GM12878 (cell line): ENCODE results near the gene AOC3. TPM values are rescaled to one million over a fixed set of nuclear protein-coding genes. Genes with fewer than 3 reads are reported as not detected.

Experiments used
- ATAC-seq: fragments of 200-7000 bp; cut with Tn5 transposase; 3 replicates; pipeline ENCODE4 v1.9.1; 2020; ENCODE audit warnings: mild to moderate bottlenecking, moderate library complexity
- Bru-seq: library from RNA; stranded (reverse); fragments of 400-500 nt; gene quantifications from one replicate; lab custom pipeline; 2021; lab: Mats Ljungman, UMichigan
- BruChase-seq, 2 experiments: library from RNA; stranded (reverse); fragments of 400-500 nt; gene quantifications; one replicate each; lab custom pipeline; 2021; lab: Mats Ljungman, UMichigan
- BruUV-seq: library from RNA; stranded (reverse); fragments of 400-500 nt; replicated peaks from 2 replicates; lab custom pipeline; 2021; lab: Mats Ljungman, UMichigan
- CTCF ChIA-PET: fragments of 300-600 bp; sonication (Branson Sonifier 250); formaldehyde crosslinking; extraction: SDS; loops from one replicate; lab custom pipeline; 2021; ENCODE audit warnings: inconsistent platforms; lab: Yijun Ruan, JAX
- POLR2A ChIA-PET: fragments of 350-600 bp; formaldehyde crosslinking; extraction: SDS; loops from one replicate; lab custom pipeline; 2021; ENCODE audit warnings: inconsistent platforms; lab: Charles Lee
- RAD21 ChIA-PET: fragments of 300-600 bp; sonication (Branson Sonifier 250); formaldehyde crosslinking; loops from one replicate; lab custom pipeline; 2023; ENCODE audit warnings: antibody characterized with exemption; ENCODE audit not compliant: unreplicated experiment; lab: Charles Lee
- SMC1A ChIA-PET: fragments of 300-600 bp; sonication (Branson Sonifier 250); formaldehyde crosslinking; loops from one replicate; lab custom pipeline; 2023; ENCODE audit not compliant: unreplicated experiment, uncharacterized antibody; lab: Charles Lee
- DNase-seq: peaks from one replicate; pipeline ENCODE4 v3.0.0-alpha.2; 2011; ENCODE audit warnings: low read depth, low spot score
- FAIRE-seq: peaks from 3 replicates; lab custom pipeline; 2011; peaks lifted over from hg19 to GRCh38; lab: Jason Lieb, UNC
- H2AFZ ChIP-seq: 2 replicates; pipeline ENCODE4 v1.6.0; 2011; ENCODE audit warnings: low read depth, low read length, control low read depth; ENCODE audit not compliant: control insufficient read depth
- H3K27ac ChIP-seq: 2 replicates; pipeline ENCODE4 v1.5.1; 2011; ENCODE audit warnings: control low read depth; ENCODE audit not compliant: control insufficient read depth, insufficient read depth
- H3K27me3 ChIP-seq, 2 experiments: replicated peaks in 1 of 2; 2 replicates each; pipeline versions ENCODE4 v1.6.0 to v1.6.1; 2011; ENCODE audit warnings: low read length in 1 of 2; ENCODE audit not compliant: control insufficient read depth in 2 of 2, insufficient read depth in 2 of 2
- H3K36me3 ChIP-seq, 2 experiments: 2 replicates each; pipeline ENCODE4 v1.5.1; 2011; ENCODE audit warnings: low read length in 1 of 2; ENCODE audit not compliant: control insufficient read depth in 2 of 2, insufficient read depth in 2 of 2
- H3K4me1 ChIP-seq: 2 replicates; pipeline ENCODE4 v1.6.1; 2011; ENCODE audit warnings: mild to moderate bottlenecking, low read length, moderate library complexity, mixed read lengths; ENCODE audit not compliant: control insufficient read depth, insufficient read depth
- H3K4me2 ChIP-seq: 2 replicates; pipeline ENCODE4 v1.6.0; 2011; ENCODE audit warnings: control low read depth; ENCODE audit not compliant: control insufficient read depth, insufficient read depth
- H3K4me3 ChIP-seq: fragments of 200-600 bp; sonication (generic); 2 replicates; pipeline ENCODE4 v1.5.1; 2016
- H3K79me2 ChIP-seq: 2 replicates; pipeline ENCODE4 v1.6.0; 2011; ENCODE audit warnings: low read length; ENCODE audit not compliant: control insufficient read depth, insufficient read depth
- H3K9ac ChIP-seq: 2 replicates; pipeline ENCODE4 v1.8.0; 2011; ENCODE audit warnings: low read length, control low read depth, mixed read lengths; ENCODE audit not compliant: control insufficient read depth, insufficient read depth
- H3K9me3 ChIP-seq: replicated peaks from 3 replicates; pipeline ENCODE4 v1.5.1; 2011; ENCODE audit warnings: mild to moderate bottlenecking, low read length; ENCODE audit not compliant: control insufficient read depth, insufficient read depth
- H4K20me1 ChIP-seq: 2 replicates; pipeline ENCODE4 v1.6.0; 2011; ENCODE audit not compliant: control insufficient read depth, insufficient read depth
- CBX3 ChIP-seq: fragments of 200-600 bp; sonication (generic); IDR thresholded peaks from 2 replicates; pipeline ENCODE4 v1.6.1; 2016; ENCODE audit warnings: low read depth, borderline replicate concordance
- NFYA ChIP-seq: IDR thresholded peaks from 2 replicates; pipeline ENCODE4 v1.6.1; 2011; ENCODE audit warnings: low read depth, mild to moderate bottlenecking, low read length, improper control_type of control experiment, borderline replicate concordance
- NFYB ChIP-seq: IDR thresholded peaks from 2 replicates; pipeline ENCODE4 v1.6.1; 2011; ENCODE audit warnings: low read depth, mild to moderate bottlenecking, low read length, improper control_type of control experiment, moderate library complexity; ENCODE audit not compliant: insufficient read depth
- PAX8 ChIP-seq: fragments of 450-650 bp; IDR thresholded peaks from 2 replicates; pipeline ENCODE4 v1.6.1; 2017; ENCODE audit warnings: mild to moderate bottlenecking, moderate library complexity
- RBBP5 ChIP-seq: fragments of 200-600 bp; sonication (generic); conservative IDR thresholded peaks from 2 replicates; pipeline ENCODE4 v1.6.1; 2016
- SIX5 ChIP-seq: IDR thresholded peaks from 2 replicates; pipeline ENCODE4 v1.6.1; 2011; ENCODE audit warnings: mild to moderate bottlenecking, low read depth, low read length, moderate library complexity; ENCODE audit not compliant: severe bottlenecking
- SMAD5 ChIP-seq: IDR thresholded peaks from 2 replicates; pipeline ENCODE4 v1.6.1; 2016; ENCODE audit warnings: antibody characterized with exemption, low read depth
- SRF ChIP-seq, 2 experiments: IDR thresholded peaks; 2 replicates each; pipeline ENCODE4 v1.6.1; 2011; ENCODE audit warnings: low read depth in 2 of 2, low read length in 2 of 2, mild to moderate bottlenecking in 1 of 2, moderate library complexity in 1 of 2
- SUPT20H ChIP-seq: IDR thresholded peaks from 2 replicates; pipeline ENCODE4 v1.6.1; 2011; ENCODE audit warnings: low read depth, mild to moderate bottlenecking, low read length, moderate library complexity, borderline replicate concordance; ENCODE audit not compliant: control insufficient read depth
- WRNIP1 ChIP-seq: IDR thresholded peaks from 2 replicates; pipeline ENCODE4 v1.6.1; 2011; ENCODE audit warnings: low read depth, low read length, improper control_type of control experiment, borderline replicate concordance
- WGBS: methylation state at CpG from one replicate; pipeline ENCODE4 v1.1.6; 2016; ENCODE audit warnings: low lambda C conversion rate; ENCODE audit not compliant: insufficient replicate concordance, insufficient coverage; ENCODE audit errors: missing lambda C conversion rate; 5-methylcytosine and 5-hydroxymethylcytosine counted together
- in situ Hi-C: fragments of 300-500 bp; cut with MboI; formaldehyde crosslinking; loops from 9 replicates; pipeline ENCODE4 v1.14.3; 2018; ENCODE audit warnings: mixed read lengths
- intact Hi-C: fragments of 100-400 bp; cut with micrococcal nuclease; formaldehyde crosslinking; loops from one replicate; pipeline ENCODE4 v1.14.2; 2022; ENCODE audit not compliant: unreplicated experiment
- long read RNA-seq, 2 experiments: library from polyadenylated mRNA; unstranded; transcript quantifications; one replicate each; pipeline ENCODE4 v2.0.0, GENCODE V29; 2019 to 2020
- polyA minus RNA-seq, 3 experiments: library from RNA; depleted of rRNA, polyadenylated mRNA; stranded (reverse); fragments of >200 nt; gene quantifications; 2 replicates each; pipeline ENCODE4 v1.2.3, GENCODE V29; 2011
- polyA plus RNA-seq, 11 experiments: library from polyadenylated mRNA; depleted of rRNA in 4 of 11; unstranded in 6 of 11; stranded (reverse) in 5 of 11; fragments of >200 nt; fragmentation: Nextera tagmentation in 4 of 11; fragmentation: Illumina TruSeq in 1 of 11; extraction: Ambion mirVana in 4 of 11; extraction: Trizol in 1 of 11; gene quantifications; 1 replicate in 1 of 11; 2 replicates in 10 of 11; pipeline versions ENCODE4 v1.2.1 to v1.2.3, GENCODE V29; 2011 to 2016; ENCODE audit warnings: inconsistent platforms in 2 of 11, missing spikeins in 2 of 11, low read depth in 1 of 11
- total RNA-seq, 4 experiments: library from RNA; depleted of rRNA in 3 of 4; stranded (reverse); fragments of >200 nt in 3 of 4; fragmentation: Illumina TruSeq in 1 of 4; extraction: Trizol in 1 of 4; gene quantifications; 2 replicates each; pipeline versions ENCODE4 v1.2.1 to v1.2.3, GENCODE V29; 2013 to 2021

AOC3 gene, protein sequence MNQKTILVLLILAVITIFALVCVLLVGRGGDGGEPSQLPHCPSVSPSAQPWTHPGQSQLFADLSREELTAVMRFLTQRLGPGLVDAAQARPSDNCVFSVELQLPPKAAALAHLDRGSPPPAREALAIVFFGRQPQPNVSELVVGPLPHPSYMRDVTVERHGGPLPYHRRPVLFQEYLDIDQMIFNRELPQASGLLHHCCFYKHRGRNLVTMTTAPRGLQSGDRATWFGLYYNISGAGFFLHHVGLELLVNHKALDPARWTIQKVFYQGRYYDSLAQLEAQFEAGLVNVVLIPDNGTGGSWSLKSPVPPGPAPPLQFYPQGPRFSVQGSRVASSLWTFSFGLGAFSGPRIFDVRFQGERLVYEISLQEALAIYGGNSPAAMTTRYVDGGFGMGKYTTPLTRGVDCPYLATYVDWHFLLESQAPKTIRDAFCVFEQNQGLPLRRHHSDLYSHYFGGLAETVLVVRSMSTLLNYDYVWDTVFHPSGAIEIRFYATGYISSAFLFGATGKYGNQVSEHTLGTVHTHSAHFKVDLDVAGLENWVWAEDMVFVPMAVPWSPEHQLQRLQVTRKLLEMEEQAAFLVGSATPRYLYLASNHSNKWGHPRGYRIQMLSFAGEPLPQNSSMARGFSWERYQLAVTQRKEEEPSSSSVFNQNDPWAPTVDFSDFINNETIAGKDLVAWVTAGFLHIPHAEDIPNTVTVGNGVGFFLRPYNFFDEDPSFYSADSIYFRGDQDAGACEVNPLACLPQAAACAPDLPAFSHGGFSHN
- 3.4 and 4.3 TPM in 2 replicates for total RNA-seq (2013; cell fraction: nucleolus; rRNA removed)
- total RNA-seq (2014; rRNA removed), result 0.11 and 0.44 TPM in 2 replicates
- 0.09 and 0.28 TPM in 2 replicates for total RNA-seq (2014; rRNA removed; fragmentation: Illumina TruSeq; extraction: Trizol)
- total RNA-seq (2021), result 0.56 and 0.80 TPM in 2 replicates
- 0.59 TPM for polyA plus RNA-seq (2011; ENCODE audit: low read depth)
- 0.82 and 0.83 TPM in 2 replicates for polyA plus RNA-seq (2011; rRNA removed)
- 0.70 TPM in 2 replicates for polyA plus RNA-seq (2011; cell fraction: cytosol; rRNA removed)
- 7.2 and 7.8 TPM in 2 replicates for polyA plus RNA-seq (2011; cell fraction: nucleus; rRNA removed)
- 0.24 and 0.27 TPM in 2 replicates for polyA plus RNA-seq (2012)
- 0.48 and 0.55 TPM in 2 replicates for polyA plus RNA-seq (2014; fragmentation: Illumina TruSeq; extraction: Trizol)
- under 1 TPM in 1 of 2 experiments, not detected in 1; 0.02 TPM for polyA plus RNA-seq (2014; fragmentation: Nextera tagmentation; extraction: Ambion mirVana)
- polyA plus RNA-seq (2014; rRNA removed), result 0.81 and 0.91 TPM in 2 replicates
- polyA plus RNA-seq (2016; fragmentation: Nextera tagmentation; extraction: Ambion mirVana), result under 1 TPM in 1 of 2 experiments, not detected in 1; 0.20 TPM
- polyA minus RNA-seq (2011; rRNA and poly(A)+ RNA removed), result 0.31 and 0.44 TPM in 2 replicates
- not detected in 2 replicates for polyA minus RNA-seq (2011; cell fraction: cytosol; rRNA and poly(A)+ RNA removed)
- 0.97 and 1.5 TPM in 2 replicates for polyA minus RNA-seq (2011; cell fraction: nucleus; rRNA and poly(A)+ RNA removed)
- percentile 45 among the genes with signal in this experiment for Bru-seq, nascent RNA
- percentile 81 among the genes with signal in this experiment for BruChase-seq, experiment 1, labeled RNA remaining after a 6-hour chase
- BruChase-seq, experiment 2, labeled RNA remaining after a 2-hour chase, result percentile 73 among the genes with signal in this experiment
- long read RNA-seq, experiment 1, result 0 reads
- long read RNA-seq, experiment 2, result 0 reads

GRCh38 chr17:42850954-42851353, at the start of gene AOC3:
TSS of gene AOC3 (plus strand) at chr17:42851199. CDS start at chr17:42851344, 145 bp downstream.
- Histone ChIP-seq H2AFZ (no peak within 1 kb of the TSS), H3K27me3 (no peaks in the 10 kb centered on the region), H3K9me3 (no peaks in the 10 kb centered on the region)
- in situ Hi-C loops, result no loop called here
- ChIA-PET POLR2A (no interaction called here), RAD21 (no interaction called here)
- TF ChIP-seq SMAD5 (no peak), PAX8 (no peak), SUPT20H (no peak), CBX3 (no peak), SRF (IDR thresholded peaks at IDR 0.05; ENCODE audit: low read depth in 2 of 2, low read length in 2 of 2) (no peak), WRNIP1 (no peak), RBBP5 (no peak), SIX5 (no peak), NFYA (no peak), NFYB (no peak)
- TF ChIP-seq, all 136 proteins: peak for 0
- no peak within 1 kb of the TSS for H3K27ac ChIP-seq
- H3K36me3 ChIP-seq, result no peaks in the 10 kb centered on the region
- no peak within 1 kb of the TSS for H3K4me2 ChIP-seq
- no peak within 1 kb of the TSS for H3K9ac ChIP-seq
- ATAC-seq (no peak), FAIRE-seq (no peak), DNase-seq (no peak)
- no peaks in the 10 kb centered on the region for H3K79me2 ChIP-seq
- intact Hi-C loops, result no loop called here
- WGBS, result 52% methylated on average over 6 of the region's 9 CpGs
- CTCF ChIA-PET, result no interaction called here
- SMC1A ChIA-PET, result no interaction called here
- no peak within 1 kb of the TSS for H3K4me3 ChIP-seq
- H4K20me1 ChIP-seq, result no peaks in the 10 kb centered on the region
- H3K4me1 ChIP-seq, result no peaks in the 10 kb centered on the region
- BruUV-seq, result no TSS peak
